SK-N-SH (cell line): ENCODE measurements around the gene WDR33. TPM values are rescaled to one million over a fixed set of nuclear protein-coding genes. Genes with fewer than 3 reads are reported as not detected.

Experiments
- CTCF ChIA-PET: fragments of 300-600, 350-600 bp; formaldehyde crosslinking; extraction: SDS; loops from one replicate; lab custom pipeline; 2021; lab: Yijun Ruan, JAX
- POLR2A ChIA-PET: fragments of 350-600 bp; sonication (Branson Sonifier 250); formaldehyde crosslinking; extraction: SDS; loops from one replicate; lab custom pipeline; 2020; ENCODE audit warnings: antibody characterized with exemption, inconsistent platforms; lab: Yijun Ruan, JAX
- DNase-seq: peaks from one replicate; pipeline ENCODE4 v3.0.0; 2012
- H2AFZ ChIP-seq: fragments of 200-600 bp; sonication (generic); 2 replicates; pipeline ENCODE4 v1.8.1; 2016; ENCODE audit warnings: antibody characterized with exemption, mild to moderate bottlenecking, low read depth
- H3F3A ChIP-seq: fragments of 200-600 bp; sonication (generic); replicated peaks from 2 replicates; pipeline ENCODE3; 2016; ENCODE audit warnings: antibody characterized with exemption, mild to moderate bottlenecking; ENCODE audit not compliant: insufficient read depth
- H3K27ac ChIP-seq, 2 experiments: fragments of 200-500 bp in 1 of 2; fragments of 200-600 bp in 1 of 2; sonication (Bioruptor generic) in 1 of 2; sonication (generic), shearing (Covaris generic) in 1 of 2; 2 replicates each; pipeline versions ENCODE4 v1.5.1 to v1.6.1; 2014 to 2016; ENCODE audit warnings: low read depth in 2 of 2, inconsistent platforms in 1 of 2, low read length in 1 of 2, mild to moderate bottlenecking in 1 of 2, mixed read lengths in 1 of 2
- H3K27me3 ChIP-seq: fragments of 200-600 bp; sonication (generic), shearing (Covaris generic); 2 replicates; pipeline ENCODE4 v1.6.1; 2016; ENCODE audit warnings: mixed run types; ENCODE audit not compliant: insufficient read depth
- H3K36me3 ChIP-seq, 2 experiments: fragments of 200-500 bp in 1 of 2; fragments of 200-600 bp in 1 of 2; sonication (Bioruptor generic) in 1 of 2; sonication (generic) in 1 of 2; replicated peaks in 1 of 2; 2 replicates each; pipeline versions ENCODE3 to v1.5.1; 2014 to 2016; ENCODE audit warnings: low read length in 1 of 2, mild to moderate bottlenecking in 1 of 2; ENCODE audit not compliant: insufficient read depth in 2 of 2, control insufficient read depth in 1 of 2
- H3K4me1 ChIP-seq, 2 experiments: fragments of 200-500 bp in 1 of 2; fragments of 200-600 bp in 1 of 2; sonication (Bioruptor generic) in 1 of 2; sonication (generic), shearing (Covaris generic) in 1 of 2; 2 replicates each; pipeline versions ENCODE4 v1.5.1 to v1.6.1; 2014 to 2016; ENCODE audit warnings: low read depth in 1 of 2, low read length in 1 of 2, mixed run types in 1 of 2; ENCODE audit not compliant: insufficient read depth in 2 of 2, control insufficient read depth in 1 of 2
- H3K4me2 ChIP-seq: fragments of 200-600 bp; sonication (generic), shearing (Covaris generic); 2 replicates; pipeline ENCODE4 v1.6.1; 2017; ENCODE audit warnings: mixed run types
- H3K4me3 ChIP-seq, 2 experiments: fragments of 200-500 bp in 1 of 2; fragments of 200-600 bp in 1 of 2; sonication (Bioruptor generic) in 1 of 2; sonication (generic), shearing (Covaris generic) in 1 of 2; 2 replicates each; pipeline versions ENCODE4 v1.5.1 to v1.8.1; 2014 to 2016; ENCODE audit warnings: low read depth in 2 of 2, inconsistent platforms in 1 of 2, low read length in 1 of 2, mild to moderate bottlenecking in 1 of 2, mixed read lengths in 1 of 2, moderate library complexity in 1 of 2
- H3K79me2 ChIP-seq: fragments of 200-600 bp; sonication (generic); 2 replicates; pipeline ENCODE4 v1.8.1; 2017; ENCODE audit warnings: mild to moderate bottlenecking; ENCODE audit not compliant: insufficient read depth
- H3K9ac ChIP-seq: fragments of 200-600 bp; sonication (generic); 2 replicates; pipeline ENCODE4 v1.6.1; 2017; ENCODE audit warnings: mixed run types
- H3K9me2 ChIP-seq: fragments of 200-600 bp; sonication (generic); 2 replicates; pipeline ENCODE4 v1.6.1; 2017; ENCODE audit warnings: mixed run types
- H3K9me3 ChIP-seq: fragments of 200-600 bp; sonication (generic); 2 replicates; pipeline ENCODE4 v1.6.1; 2017; ENCODE audit warnings: mixed run types, mild to moderate bottlenecking, moderate library complexity
- H4K20me1 ChIP-seq: fragments of 200-600 bp; sonication (generic); 2 replicates; pipeline ENCODE4 v1.6.1; 2017; ENCODE audit warnings: mild to moderate bottlenecking, mixed run types; ENCODE audit not compliant: insufficient read depth
- CHD2 ChIP-seq: fragments of 150-350 bp; IDR thresholded peaks from 2 replicates; pipeline ENCODE4 v1.6.1; 2018; ENCODE audit warnings: low read length; ENCODE audit not compliant: partially characterized antibody
- CTCF ChIP-seq: fragments of 200-600 bp; sonication (generic); IDR thresholded peaks from 2 replicates; pipeline ENCODE4 v1.6.1; 2017; ENCODE audit warnings: antibody characterized with exemption, mild to moderate bottlenecking, moderate library complexity
- ELF1 ChIP-seq: IDR thresholded peaks from 2 replicates; pipeline ENCODE4 v1.4.0; 2012
- FOXM1 ChIP-seq: IDR thresholded peaks from 2 replicates; pipeline ENCODE4 v1.4.0; 2012; ENCODE audit warnings: low read depth, mild to moderate bottlenecking
- GABPA ChIP-seq: IDR thresholded peaks from 2 replicates; pipeline ENCODE4 v1.4.0; 2012; ENCODE audit warnings: low read depth, mild to moderate bottlenecking
- GATA2 ChIP-seq: sonication (generic); formaldehyde crosslinking; IDR thresholded peaks from 2 replicates; pipeline ENCODE4 v1.5.0; 2020; ENCODE audit warnings: mild to moderate bottlenecking, missing genetic modification reagents
- IRF3 ChIP-seq: fragments of 150-350 bp; IDR thresholded peaks from 2 replicates; pipeline ENCODE4 v1.6.1; 2016; ENCODE audit warnings: mild to moderate bottlenecking, low read depth, low read length
- NFIC ChIP-seq: IDR thresholded peaks from 2 replicates; pipeline ENCODE4 v1.4.0; 2012; ENCODE audit warnings: borderline replicate concordance
- NRF1 ChIP-seq: IDR thresholded peaks from 2 replicates; pipeline ENCODE4 v1.6.1; 2012; ENCODE audit warnings: low read depth, mild to moderate bottlenecking, low read length
- PBX3 ChIP-seq: IDR thresholded peaks from 2 replicates; pipeline ENCODE4; 2012
- POLR2AphosphoS5 ChIP-seq: IDR thresholded peaks from 2 replicates; pipeline ENCODE4 v1.6.1; 2012; ENCODE audit warnings: low read depth, low read length
- RAD21 ChIP-seq: IDR thresholded peaks from 2 replicates; pipeline ENCODE4 v1.6.1; 2012; ENCODE audit warnings: mild to moderate bottlenecking, low read length
- RCOR1 ChIP-seq: fragments of 150-350 bp; IDR thresholded peaks from 2 replicates; pipeline ENCODE4 v1.6.1; 2017; ENCODE audit warnings: antibody characterized with exemption, low read length
- REST ChIP-seq: IDR thresholded peaks from 2 replicates; pipeline ENCODE4 v1.6.1; 2012; ENCODE audit warnings: mild to moderate bottlenecking, low read depth, low read length, moderate library complexity
- RFX5 ChIP-seq: IDR thresholded peaks from 2 replicates; pipeline ENCODE4 v1.6.1; 2012; ENCODE audit warnings: mild to moderate bottlenecking, improper control_type of control experiment, low read length
- RXRA ChIP-seq: IDR thresholded peaks from 2 replicates; pipeline ENCODE4 v1.4.0; 2012; ENCODE audit warnings: low read depth, mild to moderate bottlenecking, borderline replicate concordance
- SMC3 ChIP-seq: IDR thresholded peaks from 2 replicates; pipeline ENCODE4 v1.6.1; 2012; ENCODE audit warnings: low read depth, low read length, improper control_type of control experiment
- TCF12 ChIP-seq: IDR thresholded peaks from 2 replicates; pipeline ENCODE4 v1.4.0; 2012
- TEAD4 ChIP-seq: IDR thresholded peaks from 2 replicates; pipeline ENCODE4 v1.4.0; 2012; ENCODE audit warnings: mild to moderate bottlenecking, borderline replicate concordance; ENCODE audit not compliant: insufficient read depth
- YY1 ChIP-seq: IDR thresholded peaks from 2 replicates; pipeline ENCODE4 v1.4.0; 2012; ENCODE audit warnings: low read depth, mild to moderate bottlenecking
- WGBS: methylation state at CpG from one replicate; pipeline ENCODE4 v1.1.6; 2017; ENCODE audit warnings: low lambda C conversion rate; 5-methylcytosine and 5-hydroxymethylcytosine counted together
- polyA plus RNA-seq, 3 experiments: library from polyadenylated mRNA; depleted of rRNA; stranded (reverse); fragments of >200 nt; gene quantifications; 2 replicates each; pipeline ENCODE4 v1.2.3, GENCODE V29; 2012

The WDR33 gene
- polyA plus RNA-seq, 1 of the 3 experiments (the other 2 are of a cell fraction) = 12.4 TPM

- H3K4me2 ChIP-seq = no peak overlapping the region
- WGBS = 95% methylated on average over 14 of the region's 14 CpGs
- H3K4me3 ChIP-seq = no peak overlapping the region
- no peaks in the 10 kb centered on the region for H4K20me1 ChIP-seq
- H3K9me2 ChIP-seq = no peaks in the 10 kb centered on the region
- no peak overlapping the region for H2AFZ ChIP-seq
- no peaks in the 10 kb centered on the region for H3K27me3 ChIP-seq
- no peaks in the 10 kb centered on the region for H3F3A ChIP-seq
- DNase-seq = no peak
- no peak overlapping the region for H3K9ac ChIP-seq
- H3K79me2 ChIP-seq = no peaks in the 10 kb centered on the region
- H3K36me3 ChIP-seq = peaks cover 28 to 33% of the 10 kb centered on the region in 2 experiments
- H3K4me1 ChIP-seq = no peaks in the 10 kb centered on the region
- no peaks in the 10 kb centered on the region for H3K9me3 ChIP-seq
- POLR2A ChIA-PET = no interaction called here
- TF ChIP-seq REST (no peak), CTCF (no peak), NRF1 (no peak), RFX5 (no peak), FOXM1 (no peak), GATA2 (CRISPR knock-in tag) (no peak), RCOR1 (no peak), RXRA (no peak), SMC3 (no peak), IRF3 (no peak), TEAD4 (no peak), YY1 (no peak), POLR2AphosphoS5 (no peak), NFIC (no peak), RAD21 (no peak), TCF12 (no peak), GABPA (no peak), ELF1 (no peak), PBX3 (no peak), CHD2 (no peak)
- TF ChIP-seq, all 33 proteins: peak for 0
- H3K27ac ChIP-seq = no peak overlapping the region
- CTCF ChIA-PET = interaction anchor here (1.4 to 1.9 kb wide), 2 partner anchors 12 to 13 kb away, joined by 4 read pairs; no protein-coding TSS in a partner anchor
Observed at GRCh38 chr2:127715778-127716449, 95.1 kb downstream of the WDR33 start.
